SK-N-SH (cell line): ENCODE data around the gene WASF2. TPM values are rescaled to one million over a fixed set of nuclear protein-coding genes. Genes with fewer than 3 reads are reported as not detected.

Source experiments
- CTCF ChIA-PET: fragments of 300-600, 350-600 bp; formaldehyde crosslinking; extraction: SDS; loops from one replicate; lab custom pipeline; 2021; lab: Yijun Ruan, JAX
- POLR2A ChIA-PET: fragments of 350-600 bp; sonication (Branson Sonifier 250); formaldehyde crosslinking; extraction: SDS; loops from one replicate; lab custom pipeline; 2020; ENCODE audit warnings: antibody characterized with exemption, inconsistent platforms; lab: Yijun Ruan, JAX
- DNase-seq: peaks from one replicate; pipeline ENCODE4 v3.0.0; 2012
- H2AFZ ChIP-seq: fragments of 200-600 bp; sonication (generic); 2 replicates; pipeline ENCODE4 v1.8.1; 2016; ENCODE audit warnings: antibody characterized with exemption, mild to moderate bottlenecking, low read depth
- H3F3A ChIP-seq: fragments of 200-600 bp; sonication (generic); replicated peaks from 2 replicates; pipeline ENCODE3; 2016; ENCODE audit warnings: antibody characterized with exemption, mild to moderate bottlenecking; ENCODE audit not compliant: insufficient read depth
- H3K27ac ChIP-seq, 2 experiments: fragments of 200-500 bp in 1 of 2; fragments of 200-600 bp in 1 of 2; sonication (Bioruptor generic) in 1 of 2; sonication (generic), shearing (Covaris generic) in 1 of 2; 2 replicates each; pipeline versions ENCODE4 v1.5.1 to v1.6.1; 2014 to 2016; ENCODE audit warnings: low read depth in 2 of 2, inconsistent platforms in 1 of 2, low read length in 1 of 2, mild to moderate bottlenecking in 1 of 2, mixed read lengths in 1 of 2
- H3K27me3 ChIP-seq: fragments of 200-600 bp; sonication (generic), shearing (Covaris generic); 2 replicates; pipeline ENCODE4 v1.6.1; 2016; ENCODE audit warnings: mixed run types; ENCODE audit not compliant: insufficient read depth
- H3K36me3 ChIP-seq, 2 experiments: fragments of 200-500 bp in 1 of 2; fragments of 200-600 bp in 1 of 2; sonication (Bioruptor generic) in 1 of 2; sonication (generic) in 1 of 2; replicated peaks in 1 of 2; 2 replicates each; pipeline versions ENCODE3 to v1.5.1; 2014 to 2016; ENCODE audit warnings: low read length in 1 of 2, mild to moderate bottlenecking in 1 of 2; ENCODE audit not compliant: insufficient read depth in 2 of 2, control insufficient read depth in 1 of 2
- H3K4me1 ChIP-seq, 2 experiments: fragments of 200-500 bp in 1 of 2; fragments of 200-600 bp in 1 of 2; sonication (Bioruptor generic) in 1 of 2; sonication (generic), shearing (Covaris generic) in 1 of 2; 2 replicates each; pipeline versions ENCODE4 v1.5.1 to v1.6.1; 2014 to 2016; ENCODE audit warnings: low read depth in 1 of 2, low read length in 1 of 2, mixed run types in 1 of 2; ENCODE audit not compliant: insufficient read depth in 2 of 2, control insufficient read depth in 1 of 2
- H3K4me2 ChIP-seq: fragments of 200-600 bp; sonication (generic), shearing (Covaris generic); 2 replicates; pipeline ENCODE4 v1.6.1; 2017; ENCODE audit warnings: mixed run types
- H3K4me3 ChIP-seq, 2 experiments: fragments of 200-500 bp in 1 of 2; fragments of 200-600 bp in 1 of 2; sonication (Bioruptor generic) in 1 of 2; sonication (generic), shearing (Covaris generic) in 1 of 2; 2 replicates each; pipeline versions ENCODE4 v1.5.1 to v1.8.1; 2014 to 2016; ENCODE audit warnings: low read depth in 2 of 2, inconsistent platforms in 1 of 2, low read length in 1 of 2, mild to moderate bottlenecking in 1 of 2, mixed read lengths in 1 of 2, moderate library complexity in 1 of 2
- H3K79me2 ChIP-seq: fragments of 200-600 bp; sonication (generic); 2 replicates; pipeline ENCODE4 v1.8.1; 2017; ENCODE audit warnings: mild to moderate bottlenecking; ENCODE audit not compliant: insufficient read depth
- H3K9ac ChIP-seq: fragments of 200-600 bp; sonication (generic); 2 replicates; pipeline ENCODE4 v1.6.1; 2017; ENCODE audit warnings: mixed run types
- H3K9me2 ChIP-seq: fragments of 200-600 bp; sonication (generic); 2 replicates; pipeline ENCODE4 v1.6.1; 2017; ENCODE audit warnings: mixed run types
- H3K9me3 ChIP-seq: fragments of 200-600 bp; sonication (generic); 2 replicates; pipeline ENCODE4 v1.6.1; 2017; ENCODE audit warnings: mixed run types, mild to moderate bottlenecking, moderate library complexity
- H4K20me1 ChIP-seq: fragments of 200-600 bp; sonication (generic); 2 replicates; pipeline ENCODE4 v1.6.1; 2017; ENCODE audit warnings: mild to moderate bottlenecking, mixed run types; ENCODE audit not compliant: insufficient read depth
- CHD2 ChIP-seq: fragments of 150-350 bp; IDR thresholded peaks from 2 replicates; pipeline ENCODE4 v1.6.1; 2018; ENCODE audit warnings: low read length; ENCODE audit not compliant: partially characterized antibody
- CTCF ChIP-seq: fragments of 200-600 bp; sonication (generic); IDR thresholded peaks from 2 replicates; pipeline ENCODE4 v1.6.1; 2017; ENCODE audit warnings: antibody characterized with exemption, mild to moderate bottlenecking, moderate library complexity
- ELF1 ChIP-seq: IDR thresholded peaks from 2 replicates; pipeline ENCODE4 v1.4.0; 2012
- FOSL2 ChIP-seq: IDR thresholded peaks from 2 replicates; pipeline ENCODE4 v1.4.0; 2012; ENCODE audit warnings: low read depth, mild to moderate bottlenecking, moderate library complexity, borderline replicate concordance
- FOXM1 ChIP-seq: IDR thresholded peaks from 2 replicates; pipeline ENCODE4 v1.4.0; 2012; ENCODE audit warnings: low read depth, mild to moderate bottlenecking
- GATA2 ChIP-seq: sonication (generic); formaldehyde crosslinking; IDR thresholded peaks from 2 replicates; pipeline ENCODE4 v1.5.0; 2020; ENCODE audit warnings: mild to moderate bottlenecking, missing genetic modification reagents
- IRF3 ChIP-seq: fragments of 150-350 bp; IDR thresholded peaks from 2 replicates; pipeline ENCODE4 v1.6.1; 2016; ENCODE audit warnings: mild to moderate bottlenecking, low read depth, low read length
- MAX ChIP-seq: IDR thresholded peaks from 2 replicates; pipeline ENCODE4 v1.4.0; 2012; ENCODE audit warnings: low read depth
- MXI1 ChIP-seq: IDR thresholded peaks from 2 replicates; pipeline ENCODE4 v1.6.1; 2012; ENCODE audit warnings: mild to moderate bottlenecking, low read depth, low read length, improper control_type of control experiment
- NRF1 ChIP-seq: IDR thresholded peaks from 2 replicates; pipeline ENCODE4 v1.6.1; 2012; ENCODE audit warnings: low read depth, mild to moderate bottlenecking, low read length
- RAD21 ChIP-seq: IDR thresholded peaks from 2 replicates; pipeline ENCODE4 v1.6.1; 2012; ENCODE audit warnings: mild to moderate bottlenecking, low read length
- RCOR1 ChIP-seq: fragments of 150-350 bp; IDR thresholded peaks from 2 replicates; pipeline ENCODE4 v1.6.1; 2017; ENCODE audit warnings: antibody characterized with exemption, low read length
- RFX5 ChIP-seq: IDR thresholded peaks from 2 replicates; pipeline ENCODE4 v1.6.1; 2012; ENCODE audit warnings: mild to moderate bottlenecking, improper control_type of control experiment, low read length
- SMC3 ChIP-seq: IDR thresholded peaks from 2 replicates; pipeline ENCODE4 v1.6.1; 2012; ENCODE audit warnings: low read depth, low read length, improper control_type of control experiment
- TAF1 ChIP-seq: IDR thresholded peaks from 2 replicates; pipeline ENCODE4 v1.6.1; 2012; ENCODE audit warnings: low read depth, mild to moderate bottlenecking, low read length, moderate library complexity, borderline replicate concordance
- TCF12 ChIP-seq: IDR thresholded peaks from 2 replicates; pipeline ENCODE4 v1.4.0; 2012
- USF2 ChIP-seq: fragments of 150-350 bp; IDR thresholded peaks from 2 replicates; pipeline ENCODE4 v1.6.1; 2017; ENCODE audit warnings: antibody characterized with exemption, low read length, low read depth, borderline replicate concordance
- whole genome bisulfite sequencing: methylation state at CpG from one replicate; pipeline ENCODE4 v1.1.6; 2017; ENCODE audit warnings: low lambda C conversion rate; 5-methylcytosine and 5-hydroxymethylcytosine counted together
- polyA plus RNA-seq, 3 experiments: library from polyadenylated mRNA; depleted of rRNA; stranded (reverse); fragments of >200 nt; gene quantifications; 2 replicates each; pipeline ENCODE4 v1.2.3, GENCODE V29; 2012

WASF2 gene
- polyA plus RNA-seq, 1 of the 3 experiments (the other 2 are of a cell fraction), result 27.1 TPM

- WGBS, result 18% methylated on average over 20 of the region's 69 CpGs
- Histone ChIP-seq H3K4me1 (peaks cover 0 to 28% of the 10 kb centered on the region in 2 experiments; a peak in 2 of 4 replicates), H3F3A (peaks cover 9% of the 10 kb centered on the region), H3K9me2 (no peaks in the 10 kb centered on the region), H3K79me2 (peaks cover 11% of the 10 kb centered on the region; the same call in 1 of the 2 replicates), H3K27me3 (no peaks in the 10 kb centered on the region; the same call in 1 of the 2 replicates), H3K27ac (peak within 1 kb of the TSS; percentile 34 to 60; a peak in 2 of 4 replicates), H3K9ac (peak within 1 kb of the TSS; percentile 95), H3K4me2 (peak within 1 kb of the TSS; percentile 100), H3K36me3 (no peaks in the 10 kb centered on the region), H3K9me3 (no peaks in the 10 kb centered on the region), H4K20me1 (no peaks in the 10 kb centered on the region), H2AFZ (peak within 1 kb of the TSS; percentile 93; the same call in 1 of the 2 replicates), H3K4me3 (peak within 1 kb of the TSS; percentile 71 to 94)
- ChIA-PET CTCF (interaction anchor here (0.6 to 20.0 kb wide), 21 partner anchors 9 to 380 kb away, joined by 3 to 731 read pairs (median 5); partner anchors contain the start of genes CD164L2, MAP3K6 and STX12), POLR2A (interaction anchor here (1.0 to 1.8 kb wide), 2 partner anchors 26 to 214 kb away, joined by 5 to 10 read pairs; partner anchors contain the start of gene MAP3K6)
- TF ChIP-seq CTCF (peak; percentile 64), MAX (0 out of 2 replicates have a peak, but pooled peaks have one; percentile 29), CHD2 (peak; percentile 49), RAD21 (peak; percentile 45), RFX5 (peak; percentile 93), FOXM1 (peak; percentile 58; the same call in 1 of the 2 replicates), RCOR1 (0 out of 2 replicates have a peak, but pooled peaks have one; percentile 10), MXI1 (peak; percentile 86; the same call in 1 of the 2 replicates), USF2 (0 out of 2 replicates have a peak, but pooled peaks have one; percentile 29), NRF1 (peak; percentile 58), IRF3 (no peak), TAF1 (peak; percentile 41; the same call in 1 of the 2 replicates), TCF12 (no peak), GATA2 (CRISPR knock-in tag) (no peak), ELF1 (no peak), SMC3 (peak; percentile 61), FOSL2 (peak; percentile 54; the same call in 1 of the 2 replicates)
- peak; percentile 99 for DNase-seq
Observed at GRCh38 chr1:27392096-27392777, 97.7 kb downstream of the WASF2 start, which contains the start of gene GPR3. Gene GPR3, plus strand, starts transcription at chr1:27392622. Its CDS starts 1,177 bp downstream, at chr1:27393799.
